Brain microvascular endothelial cell (primary cell): ENCODE data around the gene SEMA5A.
A peak's percentile ranks its signal among the peaks of the same experiment; 100 is the strongest.

Source experiments
- DNase-seq: peaks from one replicate; pipeline ENCODE4 v3.0.0-alpha.2; 2020
- H3K27ac ChIP-seq: fragments of 250-450 bp; sonication (Bioruptor Pico); 2 replicates; pipeline ENCODE4 v1.5.1; 2020; ENCODE audit warnings: mild to moderate bottlenecking, moderate library complexity
- H3K27me3 ChIP-seq: fragments of 250-450 bp; sonication (Bioruptor Pico); replicated peaks from 2 replicates; pipeline ENCODE4 v1.5.1; 2020; ENCODE audit warnings: mild to moderate bottlenecking
- H3K36me3 ChIP-seq: fragments of 250-450 bp; sonication (Bioruptor Pico); replicated peaks from 2 replicates; pipeline ENCODE4 v1.5.1; 2020; ENCODE audit warnings: mild to moderate bottlenecking
- H3K4me3 ChIP-seq: 2 replicates; pipeline ENCODE4 v1.5.1; 2011; ENCODE audit warnings: low read depth, mild to moderate bottlenecking, control low read depth, low read length, moderate library complexity
- in situ Hi-C: cut with HindIII; loops from 2 replicates; pipeline ENCODE4 v1.10.0; 2017; ENCODE audit warnings: low sequenced_read_pairs, low pct_ligation_motif_present
- TF ChIP-seq, protein P1 (sequence below): IDR thresholded peaks from 2 replicates; pipeline ENCODE4 v1.5.1; 2011; ENCODE audit warnings: low read depth, mild to moderate bottlenecking, moderate library complexity, low read length, control low read depth, inconsistent platforms; ENCODE audit errors: missing control alignments

SEMA5A gene

DNA sequence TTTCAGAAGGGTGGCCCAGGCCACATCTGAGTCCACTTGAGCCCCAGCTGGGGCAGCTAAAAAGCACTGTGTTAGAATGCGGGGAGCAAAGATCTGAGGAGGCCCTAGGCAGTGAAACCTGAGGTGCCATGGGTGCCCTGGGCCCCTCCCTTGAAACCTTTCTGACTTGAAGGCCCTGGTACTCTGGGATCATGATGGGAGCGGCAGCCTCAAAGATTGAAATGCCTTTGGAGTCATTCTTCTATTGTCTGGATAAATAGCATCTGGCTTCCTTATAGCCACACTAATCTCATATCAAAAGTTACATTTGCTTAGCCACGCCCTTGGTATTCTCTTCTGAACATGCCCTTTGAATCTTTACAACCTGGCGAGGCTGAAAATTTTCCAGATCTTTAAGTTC lies 7.7 kb upstream of the SEMA5A start:
- H3K27ac ChIP-seq, result no peak overlapping the region
- H3K27me3 ChIP-seq, result no peaks in the 10 kb centered on the region
- DNase-seq, result no peak
- H3K36me3 ChIP-seq, result peaks cover 35% of the 10 kb centered on the region
- TF ChIP-seq, protein P1, sequence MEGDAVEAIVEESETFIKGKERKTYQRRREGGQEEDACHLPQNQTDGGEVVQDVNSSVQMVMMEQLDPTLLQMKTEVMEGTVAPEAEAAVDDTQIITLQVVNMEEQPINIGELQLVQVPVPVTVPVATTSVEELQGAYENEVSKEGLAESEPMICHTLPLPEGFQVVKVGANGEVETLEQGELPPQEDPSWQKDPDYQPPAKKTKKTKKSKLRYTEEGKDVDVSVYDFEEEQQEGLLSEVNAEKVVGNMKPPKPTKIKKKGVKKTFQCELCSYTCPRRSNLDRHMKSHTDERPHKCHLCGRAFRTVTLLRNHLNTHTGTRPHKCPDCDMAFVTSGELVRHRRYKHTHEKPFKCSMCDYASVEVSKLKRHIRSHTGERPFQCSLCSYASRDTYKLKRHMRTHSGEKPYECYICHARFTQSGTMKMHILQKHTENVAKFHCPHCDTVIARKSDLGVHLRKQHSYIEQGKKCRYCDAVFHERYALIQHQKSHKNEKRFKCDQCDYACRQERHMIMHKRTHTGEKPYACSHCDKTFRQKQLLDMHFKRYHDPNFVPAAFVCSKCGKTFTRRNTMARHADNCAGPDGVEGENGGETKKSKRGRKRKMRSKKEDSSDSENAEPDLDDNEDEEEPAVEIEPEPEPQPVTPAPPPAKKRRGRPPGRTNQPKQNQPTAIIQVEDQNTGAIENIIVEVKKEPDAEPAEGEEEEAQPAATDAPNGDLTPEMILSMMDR, result no peak
- H3K4me3 ChIP-seq, result no peak overlapping the region
- in situ Hi-C loops, result no loop called here

DNA sequence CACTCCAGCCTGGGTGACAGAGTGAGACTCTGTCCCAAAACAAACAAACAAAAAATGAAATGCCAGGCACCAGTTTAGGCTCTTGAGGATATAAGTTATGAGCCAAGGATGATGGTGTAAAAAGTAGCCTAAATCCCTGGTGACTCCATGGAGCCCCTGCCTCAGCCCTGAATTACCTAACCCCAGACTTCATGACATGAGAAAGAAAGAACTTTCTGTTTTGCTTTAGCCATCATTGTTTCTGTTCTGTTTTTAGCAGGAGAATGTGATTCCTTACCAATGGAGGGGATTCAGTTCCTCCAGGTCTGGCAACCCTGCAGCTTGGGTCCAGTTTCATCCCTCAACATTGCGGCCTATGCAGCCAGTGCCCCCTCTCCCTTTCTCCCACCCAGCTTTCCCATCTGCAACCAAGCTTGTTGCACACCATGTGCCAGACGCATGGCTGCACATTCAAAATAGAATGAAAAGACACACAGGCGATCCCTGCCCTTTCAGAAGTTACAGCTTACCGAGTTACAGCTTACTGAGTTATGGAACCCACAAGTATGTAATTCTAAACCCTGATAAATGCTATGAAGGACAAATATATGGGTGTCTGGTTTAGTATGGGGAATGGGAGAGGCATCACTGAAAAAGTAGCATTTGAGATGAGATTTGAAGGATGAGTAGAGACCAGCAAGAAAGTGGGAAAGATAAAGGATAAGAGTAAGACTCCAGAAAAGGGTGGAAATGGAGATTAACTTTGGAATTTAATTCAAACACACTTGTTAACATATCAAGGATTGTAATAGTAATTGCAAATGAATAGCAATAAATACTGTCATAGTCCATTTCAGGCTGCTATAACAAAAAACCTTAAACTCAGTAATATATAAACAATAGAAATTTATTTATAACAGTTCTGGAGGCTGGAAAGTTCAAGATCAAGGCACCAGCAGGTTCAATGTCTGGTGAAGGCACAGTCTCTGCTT lies 6.0 kb upstream of the SEMA5A start:
- DNase-seq, result no peak
- H3K27me3 ChIP-seq, result no peaks in the 10 kb centered on the region
- TF ChIP-seq, protein P1, result no peak
- in situ Hi-C loops, result no loop called here
- no peak overlapping the region for H3K4me3 ChIP-seq
- no peak overlapping the region for H3K27ac ChIP-seq
- peaks cover 36% of the 10 kb centered on the region for H3K36me3 ChIP-seq

DNA sequence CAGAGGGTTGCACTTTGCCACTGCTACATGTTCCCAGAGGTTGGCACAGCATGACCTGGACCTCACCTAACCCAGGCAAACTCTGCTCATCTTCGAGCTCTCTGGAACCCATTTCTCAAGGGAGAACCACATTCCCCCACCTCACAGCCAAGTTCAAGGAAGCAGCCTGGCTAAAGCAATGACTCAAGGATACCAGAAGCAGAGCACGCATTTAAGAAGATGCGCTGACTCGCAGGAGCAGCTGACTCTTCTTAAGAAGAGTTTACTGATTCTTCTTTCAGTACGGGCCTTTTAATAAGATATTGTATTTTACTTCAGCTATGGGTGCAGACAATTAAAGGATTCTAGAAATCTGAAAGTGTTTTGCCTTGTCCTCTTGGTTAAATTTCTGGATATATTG lies 4.1 kb upstream of the SEMA5A start:
- in situ Hi-C loops, result no loop called here
- Histone ChIP-seq H3K27me3 (no peaks in the 10 kb centered on the region), H3K27ac (no peak overlapping the region), H3K4me3 (no peak overlapping the region), H3K36me3 (peaks cover 36% of the 10 kb centered on the region)
- peak; percentile 37 for DNase-seq
- TF ChIP-seq, protein P1, result no peak

DNA sequence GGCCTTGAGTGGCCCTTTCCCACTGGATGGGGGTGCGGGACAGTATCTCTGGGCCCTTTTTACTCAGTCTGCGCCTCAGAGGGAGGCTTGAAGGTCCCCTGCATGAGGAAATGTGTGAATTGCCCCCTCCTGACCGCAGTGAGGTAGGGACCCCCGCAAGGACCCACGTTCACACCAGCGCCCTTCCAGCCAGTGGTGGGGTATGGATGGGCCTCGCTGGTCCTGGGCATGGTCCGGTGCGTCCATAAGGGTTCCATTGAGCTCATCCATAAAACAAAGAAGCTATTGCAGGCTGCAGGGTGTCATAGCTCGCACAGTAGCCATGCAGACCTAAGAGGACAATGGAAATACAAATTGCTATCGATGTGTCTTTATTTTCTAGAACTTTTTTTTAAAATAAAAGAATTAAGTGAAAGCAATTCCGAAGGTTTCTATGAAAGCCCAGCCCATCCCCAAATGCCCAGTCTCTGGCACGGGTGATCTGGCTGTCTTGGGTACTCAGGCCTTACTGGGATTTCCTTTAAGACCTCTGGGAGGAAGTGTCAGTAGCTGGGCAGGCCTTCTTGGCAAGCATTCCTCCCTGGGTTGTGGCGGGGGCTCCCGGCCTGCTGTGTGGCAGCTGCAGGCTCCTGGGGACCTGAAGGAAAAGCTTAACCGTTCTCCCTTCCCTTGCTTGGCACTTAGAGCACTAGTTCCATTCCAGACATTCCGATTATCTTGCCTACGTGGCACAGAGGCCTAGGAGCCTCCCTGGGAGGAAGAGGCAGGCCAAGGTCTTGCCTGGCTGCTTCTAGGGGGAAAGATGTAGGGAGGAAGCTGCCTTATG lies 1.5 kb upstream of the SEMA5A start:
- H3K27ac ChIP-seq, result peak overlapping the region; percentile 95
- H3K36me3 ChIP-seq, result peaks cover 35% of the 10 kb centered on the region
- peak; percentile 60 for DNase-seq
- TF ChIP-seq, protein P1, result no peak
- peak overlapping the region; percentile 80 for H3K4me3 ChIP-seq
- H3K27me3 ChIP-seq, result no peaks in the 10 kb centered on the region
- in situ Hi-C loops, result no loop called here

DNA sequence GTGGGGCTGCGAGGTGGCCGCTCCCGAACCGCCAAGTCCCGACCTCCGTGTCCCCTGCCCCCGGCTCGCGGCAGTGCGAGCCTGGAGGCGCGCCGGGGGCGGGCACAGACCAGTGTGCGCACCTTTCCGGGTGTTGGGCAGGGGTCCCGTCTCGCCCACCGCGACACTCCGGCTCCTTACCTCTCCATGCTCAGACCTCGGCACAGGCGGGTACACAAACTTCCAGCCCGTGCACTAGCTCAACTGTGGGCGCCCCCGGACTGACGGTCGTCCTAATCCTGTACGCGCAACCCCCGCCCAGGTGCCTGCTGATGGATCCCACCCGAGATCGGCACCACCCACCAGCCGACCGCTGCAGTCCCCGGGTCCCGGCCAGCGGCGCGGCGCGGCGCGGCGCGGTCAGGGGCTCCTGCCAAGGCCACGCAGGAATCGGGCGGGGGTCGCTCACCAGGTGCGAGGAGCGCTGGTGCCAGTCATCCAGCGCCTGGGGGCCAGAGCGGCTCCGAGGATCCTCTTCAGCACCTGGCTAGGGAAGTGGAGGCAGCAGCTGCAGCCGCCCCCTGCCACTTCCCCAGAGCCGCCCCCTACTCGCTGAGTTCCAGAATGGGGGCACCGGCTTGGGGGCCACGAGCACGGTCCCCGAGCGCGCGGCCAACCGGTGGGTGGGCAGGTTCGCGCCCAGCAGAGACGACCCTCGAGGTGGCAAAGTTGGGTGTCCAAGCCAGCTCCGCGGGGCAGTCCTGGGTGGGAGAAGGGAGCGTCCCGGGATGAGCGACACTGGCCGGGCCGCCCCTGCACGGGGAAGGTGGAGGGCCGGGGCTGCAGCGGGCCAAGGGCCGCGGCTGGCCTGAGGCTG lies 511 bp downstream of the SEMA5A start:
- H3K36me3 ChIP-seq, result peaks cover 19% of the 10 kb centered on the region
- no peak for DNase-seq
- in situ Hi-C loops, result no loop called here
- peak overlapping the region; percentile 95 for H3K27ac ChIP-seq
- TF ChIP-seq, protein P1, result no peak
- H3K27me3 ChIP-seq, result no peaks in the 10 kb centered on the region
- peak overlapping the region; percentile 80 for H3K4me3 ChIP-seq
